SK-N-SH (cell line): ENCODE data around the gene AKAP11. TPM values are rescaled to one million over a fixed set of nuclear protein-coding genes. Genes with fewer than 3 reads are reported as not detected.

Source experiments
- CTCF ChIA-PET: fragments of 300-600, 350-600 bp; formaldehyde crosslinking; extraction: SDS; loops from one replicate; lab custom pipeline; 2021; lab: Yijun Ruan, JAX
- POLR2A ChIA-PET: fragments of 350-600 bp; sonication (Branson Sonifier 250); formaldehyde crosslinking; extraction: SDS; loops from one replicate; lab custom pipeline; 2020; ENCODE audit warnings: antibody characterized with exemption, inconsistent platforms; lab: Yijun Ruan, JAX
- DNase-seq: peaks from one replicate; pipeline ENCODE4 v3.0.0; 2012
- H2AFZ ChIP-seq: fragments of 200-600 bp; sonication (generic); 2 replicates; pipeline ENCODE4 v1.8.1; 2016; ENCODE audit warnings: antibody characterized with exemption, mild to moderate bottlenecking, low read depth
- H3F3A ChIP-seq: fragments of 200-600 bp; sonication (generic); replicated peaks from 2 replicates; pipeline ENCODE3; 2016; ENCODE audit warnings: antibody characterized with exemption, mild to moderate bottlenecking; ENCODE audit not compliant: insufficient read depth
- H3K27ac ChIP-seq, 2 experiments: fragments of 200-500 bp in 1 of 2; fragments of 200-600 bp in 1 of 2; sonication (Bioruptor generic) in 1 of 2; sonication (generic), shearing (Covaris generic) in 1 of 2; 2 replicates each; pipeline versions ENCODE4 v1.5.1 to v1.6.1; 2014 to 2016; ENCODE audit warnings: low read depth in 2 of 2, inconsistent platforms in 1 of 2, low read length in 1 of 2, mild to moderate bottlenecking in 1 of 2, mixed read lengths in 1 of 2
- H3K27me3 ChIP-seq: fragments of 200-600 bp; sonication (generic), shearing (Covaris generic); 2 replicates; pipeline ENCODE4 v1.6.1; 2016; ENCODE audit warnings: mixed run types; ENCODE audit not compliant: insufficient read depth
- H3K36me3 ChIP-seq, 2 experiments: fragments of 200-500 bp in 1 of 2; fragments of 200-600 bp in 1 of 2; sonication (Bioruptor generic) in 1 of 2; sonication (generic) in 1 of 2; replicated peaks in 1 of 2; 2 replicates each; pipeline versions ENCODE3 to v1.5.1; 2014 to 2016; ENCODE audit warnings: low read length in 1 of 2, mild to moderate bottlenecking in 1 of 2; ENCODE audit not compliant: insufficient read depth in 2 of 2, control insufficient read depth in 1 of 2
- H3K4me1 ChIP-seq, 2 experiments: fragments of 200-500 bp in 1 of 2; fragments of 200-600 bp in 1 of 2; sonication (Bioruptor generic) in 1 of 2; sonication (generic), shearing (Covaris generic) in 1 of 2; 2 replicates each; pipeline versions ENCODE4 v1.5.1 to v1.6.1; 2014 to 2016; ENCODE audit warnings: low read depth in 1 of 2, low read length in 1 of 2, mixed run types in 1 of 2; ENCODE audit not compliant: insufficient read depth in 2 of 2, control insufficient read depth in 1 of 2
- H3K4me2 ChIP-seq: fragments of 200-600 bp; sonication (generic), shearing (Covaris generic); 2 replicates; pipeline ENCODE4 v1.6.1; 2017; ENCODE audit warnings: mixed run types
- H3K4me3 ChIP-seq, 2 experiments: fragments of 200-500 bp in 1 of 2; fragments of 200-600 bp in 1 of 2; sonication (Bioruptor generic) in 1 of 2; sonication (generic), shearing (Covaris generic) in 1 of 2; 2 replicates each; pipeline versions ENCODE4 v1.5.1 to v1.8.1; 2014 to 2016; ENCODE audit warnings: low read depth in 2 of 2, inconsistent platforms in 1 of 2, low read length in 1 of 2, mild to moderate bottlenecking in 1 of 2, mixed read lengths in 1 of 2, moderate library complexity in 1 of 2
- H3K79me2 ChIP-seq: fragments of 200-600 bp; sonication (generic); 2 replicates; pipeline ENCODE4 v1.8.1; 2017; ENCODE audit warnings: mild to moderate bottlenecking; ENCODE audit not compliant: insufficient read depth
- H3K9ac ChIP-seq: fragments of 200-600 bp; sonication (generic); 2 replicates; pipeline ENCODE4 v1.6.1; 2017; ENCODE audit warnings: mixed run types
- H3K9me2 ChIP-seq: fragments of 200-600 bp; sonication (generic); 2 replicates; pipeline ENCODE4 v1.6.1; 2017; ENCODE audit warnings: mixed run types
- H3K9me3 ChIP-seq: fragments of 200-600 bp; sonication (generic); 2 replicates; pipeline ENCODE4 v1.6.1; 2017; ENCODE audit warnings: mixed run types, mild to moderate bottlenecking, moderate library complexity
- H4K20me1 ChIP-seq: fragments of 200-600 bp; sonication (generic); 2 replicates; pipeline ENCODE4 v1.6.1; 2017; ENCODE audit warnings: mild to moderate bottlenecking, mixed run types; ENCODE audit not compliant: insufficient read depth
- FOSL2 ChIP-seq: IDR thresholded peaks from 2 replicates; pipeline ENCODE4 v1.4.0; 2012; ENCODE audit warnings: low read depth, mild to moderate bottlenecking, moderate library complexity, borderline replicate concordance
- FOXM1 ChIP-seq: IDR thresholded peaks from 2 replicates; pipeline ENCODE4 v1.4.0; 2012; ENCODE audit warnings: low read depth, mild to moderate bottlenecking
- IRF3 ChIP-seq: fragments of 150-350 bp; IDR thresholded peaks from 2 replicates; pipeline ENCODE4 v1.6.1; 2016; ENCODE audit warnings: mild to moderate bottlenecking, low read depth, low read length
- MXI1 ChIP-seq: IDR thresholded peaks from 2 replicates; pipeline ENCODE4 v1.6.1; 2012; ENCODE audit warnings: mild to moderate bottlenecking, low read depth, low read length, improper control_type of control experiment
- NRF1 ChIP-seq: IDR thresholded peaks from 2 replicates; pipeline ENCODE4 v1.6.1; 2012; ENCODE audit warnings: low read depth, mild to moderate bottlenecking, low read length
- PBX3 ChIP-seq: IDR thresholded peaks from 2 replicates; pipeline ENCODE4; 2012
- RCOR1 ChIP-seq: fragments of 150-350 bp; IDR thresholded peaks from 2 replicates; pipeline ENCODE4 v1.6.1; 2017; ENCODE audit warnings: antibody characterized with exemption, low read length
- USF1 ChIP-seq: IDR thresholded peaks from 2 replicates; pipeline ENCODE4 v1.4.0; 2012; ENCODE audit warnings: low read depth, borderline replicate concordance
- YY1 ChIP-seq: IDR thresholded peaks from 2 replicates; pipeline ENCODE4 v1.4.0; 2012; ENCODE audit warnings: low read depth, mild to moderate bottlenecking
- WGBS: methylation state at CpG from one replicate; pipeline ENCODE4 v1.1.6; 2017; ENCODE audit warnings: low lambda C conversion rate; 5-methylcytosine and 5-hydroxymethylcytosine counted together
- polyA plus RNA-seq, 3 experiments: library from polyadenylated mRNA; depleted of rRNA; stranded (reverse); fragments of >200 nt; gene quantifications; 2 replicates each; pipeline ENCODE4 v1.2.3, GENCODE V29; 2012

Gene AKAP11
- polyA plus RNA-seq, 1 of the 3 experiments (the other 2 are of a cell fraction): 5.6 TPM

- Histone ChIP-seq H3K79me2 (no peaks in the 10 kb centered on the region), H3F3A (no peaks in the 10 kb centered on the region), H2AFZ (no peak overlapping the region), H3K27ac (no peak overlapping the region), H3K4me2 (peak overlapping the region; percentile 23; the same call in 1 of the 2 replicates), H3K4me1 (no peaks in the 10 kb centered on the region), H3K4me3 (no peak overlapping the region), H3K9ac (no peak overlapping the region), H3K27me3 (no peaks in the 10 kb centered on the region), H3K9me2 (no peaks in the 10 kb centered on the region), H4K20me1 (no peaks in the 10 kb centered on the region), H3K36me3 (no peaks in the 10 kb centered on the region), H3K9me3 (no peaks in the 10 kb centered on the region)
- POLR2A ChIA-PET: no interaction called here
- CTCF ChIA-PET: no interaction called here
- WGBS: 59% methylated on average over 3 of the region's 3 CpGs
- TF ChIP-seq MXI1 (no peak), USF1 (no peak)
- no peak for DNase-seq
Observed at GRCh38 chr13:42363941-42364612, 92.1 kb downstream of the AKAP11 start.

GRCh38 chr13:42364613-42365000 lies 92.7 kb downstream of the AKAP11 start:
- H3K36me3 ChIP-seq: no peaks in the 10 kb centered on the region
- no peaks in the 10 kb centered on the region for H3K9me3 ChIP-seq
- DNase-seq: no peak
- H3F3A ChIP-seq: no peaks in the 10 kb centered on the region
- H3K27me3 ChIP-seq: no peaks in the 10 kb centered on the region
- no peaks in the 10 kb centered on the region for H3K79me2 ChIP-seq
- POLR2A ChIA-PET: no interaction called here
- 3% methylated on average over 2 of the region's 2 CpGs for WGBS
- peak overlapping the region; percentile 23; the same call in 1 of the 2 replicates for H3K4me2 ChIP-seq
- no peak overlapping the region for H3K9ac ChIP-seq
- H3K9me2 ChIP-seq: no peaks in the 10 kb centered on the region
- H4K20me1 ChIP-seq: no peaks in the 10 kb centered on the region
- TF ChIP-seq PBX3: no peak
- TF ChIP-seq RCOR1: no peak
- TF ChIP-seq IRF3: no peak
- TF ChIP-seq YY1: no peak
- TF ChIP-seq NRF1: no peak
- TF ChIP-seq FOSL2: no peak
- no peak for TF ChIP-seq FOXM1
- H3K4me1 ChIP-seq: no peaks in the 10 kb centered on the region
- CTCF ChIA-PET: interaction anchor here (1.3 to 1.5 kb wide), 2 partner anchors 9 to 13 kb away, joined by 4 read pairs; no protein-coding TSS in a partner anchor
- H3K27ac ChIP-seq: no peak overlapping the region
- H3K4me3 ChIP-seq: no peak overlapping the region
- H2AFZ ChIP-seq: no peak overlapping the region
